Inflammatory macrophage treated with lipopolysaccharide for 1 hour (primary cell): ENCODE data around the gene AGBL4.
"Not testable (repeated sequence)": the region's sequence is repeated elsewhere in the genome, so short reads cannot be mapped to it uniquely, and the experiment has no call there.

Source experiments
- DNase-seq, 2 donors: peaks; one replicate each; pipeline ENCODE4 v3.0.0-alpha.2; 2020 to 2022

Gene AGBL4

DNA sequence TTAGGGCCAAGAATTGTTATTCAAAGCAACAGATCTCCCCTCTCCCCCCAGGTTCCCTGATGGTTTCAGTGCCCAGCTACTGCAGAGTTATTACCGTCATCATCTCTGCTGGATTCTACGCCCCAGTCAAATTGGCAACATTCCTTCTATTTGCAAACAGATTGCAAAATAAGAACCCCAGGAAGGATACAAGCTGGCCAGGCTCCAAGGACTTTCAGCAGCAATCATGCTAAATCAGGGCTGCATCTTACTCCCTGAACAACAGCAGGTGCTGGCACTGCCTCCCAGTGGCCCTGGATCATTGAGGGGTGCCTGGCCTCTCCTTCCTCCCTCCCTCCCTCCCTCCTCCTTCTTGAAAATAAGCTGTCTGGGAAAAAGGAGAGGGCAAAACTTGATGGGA is 725.5 kb downstream of the AGBL4 start:
- DNase-seq, result no peak

- no peak for DNase-seq
Observed at GRCh38 chr1:49297783-49298182, 726.0 kb downstream of the AGBL4 start.

- DNase-seq, result no peak
Observed at GRCh38 chr1:49294539-49294938, 729.2 kb downstream of the AGBL4 start.

- DNase-seq, result no peak
Observed at GRCh38 chr1:49293016-49293415, 730.7 kb downstream of the AGBL4 start.

GRCh38 chr1:49257211-49258049 is 766.3 kb downstream of the AGBL4 start:
- DNase-seq, result not testable (repeated sequence)

DNA sequence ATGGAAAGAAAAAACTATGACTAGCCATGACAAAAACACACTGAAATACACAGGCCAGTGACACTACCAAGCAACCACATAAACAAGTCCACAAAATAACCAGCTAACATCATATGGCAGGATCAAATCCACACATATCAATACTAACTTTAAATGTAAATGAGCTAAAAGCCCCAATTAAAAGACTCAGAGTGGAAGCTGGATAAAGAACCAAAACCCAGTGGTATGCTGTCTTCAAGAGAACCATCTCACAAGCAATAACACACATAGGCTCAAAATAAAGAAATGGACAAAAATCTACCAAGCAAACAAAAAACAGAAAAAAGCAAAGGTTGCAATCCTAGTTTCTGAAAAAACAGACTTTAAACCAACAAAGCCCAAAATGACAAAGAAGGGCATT is 770.8 kb downstream of the AGBL4 start:
- no peak for DNase-seq

GRCh38 chr1:49251019-49251784 is 772.6 kb downstream of the AGBL4 start:
- no peak for DNase-seq

GRCh38 chr1:49240709-49241221 is 783.0 kb downstream of the AGBL4 start:
- DNase-seq, result no peak

DNA sequence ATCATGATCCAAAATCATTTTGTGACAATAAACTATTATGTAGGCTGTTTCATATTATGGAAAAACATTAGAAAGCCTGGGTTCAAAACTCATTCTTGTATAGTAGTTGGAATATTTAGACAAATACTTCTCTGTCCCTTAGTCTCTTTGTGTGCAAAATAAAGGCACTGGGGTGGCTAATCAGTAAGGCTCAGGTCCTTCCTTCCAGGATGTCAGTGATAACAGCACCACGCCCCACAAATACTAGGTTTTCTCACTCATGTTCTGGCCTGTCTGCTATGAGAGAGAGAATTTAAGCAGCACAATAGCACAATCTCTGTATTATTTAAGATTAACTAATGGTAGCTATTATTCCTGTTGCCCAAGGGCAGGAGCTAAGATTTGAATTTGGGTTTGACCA is 788.8 kb downstream of the AGBL4 start:
- no peak for DNase-seq

GRCh38 chr1:49229555-49229954 is 794.2 kb downstream of the AGBL4 start:
- DNase-seq, result no peak

- no peak for DNase-seq
Observed at GRCh38 chr1:49226758-49227157, 797.0 kb downstream of the AGBL4 start.

DNA sequence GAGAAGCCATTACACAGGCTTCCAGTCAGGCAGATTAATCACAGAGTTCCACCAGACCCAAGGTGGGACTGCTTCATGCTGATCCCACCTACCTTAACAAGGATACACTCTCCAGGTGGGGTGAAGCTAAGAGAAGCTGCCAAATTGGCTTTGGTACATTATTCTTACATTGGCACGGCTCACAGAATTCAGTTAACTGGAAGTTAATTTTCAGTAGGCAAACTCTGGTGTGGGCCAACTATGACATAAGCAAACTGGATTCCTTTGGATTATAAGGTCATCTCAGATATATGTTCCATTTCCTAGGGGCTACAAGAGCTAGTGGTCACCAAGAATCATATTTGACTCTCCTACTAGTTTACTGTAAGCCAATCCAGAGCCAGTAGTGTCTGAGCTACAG is 798.3 kb downstream of the AGBL4 start:
- DNase-seq, result no peak

GRCh38 chr1:49213301-49213700 is 810.5 kb downstream of the AGBL4 start:
- no peak for DNase-seq

DNA sequence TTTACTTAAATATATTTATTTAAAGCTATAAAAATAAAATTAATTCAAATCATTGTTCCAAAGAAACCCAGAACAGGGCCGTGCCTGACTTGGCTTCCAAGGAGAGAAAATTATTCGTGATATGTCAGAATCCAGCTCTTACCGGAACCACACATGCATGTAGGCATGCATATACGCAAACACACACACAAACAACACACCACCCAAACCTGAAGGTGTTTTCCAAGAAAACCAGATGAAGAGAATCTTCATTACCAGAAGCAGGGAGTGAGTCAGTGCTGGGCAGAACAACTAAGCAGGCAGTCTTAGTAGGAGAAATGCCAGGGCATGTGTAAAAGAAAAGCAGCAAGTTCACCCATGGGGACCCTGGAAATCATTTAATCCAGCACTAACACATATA is 815.0 kb downstream of the AGBL4 start:
- no peak for DNase-seq

DNA sequence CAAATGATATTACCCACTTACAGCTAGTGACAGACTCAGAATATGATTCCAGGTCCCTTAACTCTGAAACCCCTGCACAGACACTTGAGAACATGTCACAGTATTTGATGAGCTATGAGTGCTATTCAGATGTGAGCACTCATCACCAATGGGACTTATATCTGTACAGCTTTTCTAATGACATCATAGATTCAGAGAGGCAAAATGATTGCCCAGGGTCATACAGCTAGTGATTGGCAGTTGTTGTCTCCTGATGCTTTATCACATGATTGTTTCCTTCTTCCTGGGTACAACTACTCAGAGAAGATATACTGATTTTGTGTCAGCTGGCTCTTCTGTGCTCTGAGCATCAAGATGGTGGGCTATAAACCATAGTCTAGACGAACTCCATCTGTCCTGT is 819.0 kb downstream of the AGBL4 start:
- DNase-seq, result no peak

- DNase-seq, result no peak
Observed at GRCh38 chr1:49200738-49201137, 823.0 kb downstream of the AGBL4 start.

- no peak for DNase-seq
Observed at GRCh38 chr1:49199564-49199963, 824.2 kb downstream of the AGBL4 start.

- DNase-seq, result no peak
Observed at GRCh38 chr1:49197081-49197480, 826.7 kb downstream of the AGBL4 start.

GRCh38 chr1:49190138-49190537 is 833.6 kb downstream of the AGBL4 start:
- no peak for DNase-seq

DNA sequence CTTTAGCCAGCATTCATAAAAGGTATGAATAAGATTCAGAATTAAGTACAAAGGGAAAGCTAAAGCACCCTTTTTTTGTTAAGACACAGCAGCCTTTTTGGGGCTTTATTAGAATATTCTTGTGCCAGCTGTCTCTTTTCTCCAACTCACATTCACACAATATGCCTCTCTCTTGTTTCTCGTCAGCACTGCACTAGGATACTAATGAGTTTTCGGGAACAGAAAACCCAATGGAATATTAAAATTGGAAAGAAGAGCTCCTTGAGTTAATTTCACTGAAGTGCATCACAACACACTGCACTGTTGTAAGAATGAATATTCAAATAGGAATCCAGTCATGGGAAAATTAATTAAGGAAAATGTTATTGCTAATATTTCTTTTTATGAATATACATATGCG is 836.7 kb downstream of the AGBL4 start:
- no peak for DNase-seq

- no peak for DNase-seq
Observed at GRCh38 chr1:49185450-49185980, 838.2 kb downstream of the AGBL4 start.

GRCh38 chr1:49183489-49183888 is 840.3 kb downstream of the AGBL4 start:
- no peak for DNase-seq

DNA sequence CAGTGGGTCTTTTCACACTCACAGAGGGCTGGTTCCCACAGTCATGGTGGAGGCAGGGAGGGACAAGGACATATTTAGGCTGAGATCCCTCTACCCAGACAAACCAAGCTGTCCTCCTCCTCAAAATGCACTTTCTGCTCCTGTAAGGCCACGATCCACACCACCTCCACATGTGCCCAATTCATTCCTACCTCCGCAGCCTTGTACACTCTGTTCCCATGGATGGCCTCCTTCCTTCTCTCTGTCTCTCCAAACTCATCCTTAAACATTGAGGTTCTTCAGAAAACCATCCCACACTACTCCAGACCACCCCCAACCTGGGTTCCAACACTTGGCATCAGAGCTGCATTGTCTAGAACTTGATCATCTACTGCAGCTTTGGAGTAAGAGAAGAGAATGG is 842.7 kb downstream of the AGBL4 start:
- no peak for DNase-seq
